ENCODE data around the gene PAFAH2. TPM values are rescaled to one million over a fixed set of nuclear protein-coding genes. Genes with fewer than 3 reads are reported as not detected.

Gene PAFAH2
- total and polyA plus RNA-seq, 8 donors = 0.58 to 25.5 (median 13.0) TPM

GRCh38 chr1:25912076-25912831 lies 85.6 kb downstream of the PAFAH2 start:
- Histone ChIP-seq H3K4me3 (no peak overlapping the region), H3K4me1 (peaks cover 0 to 2% (median under 1%) of the 10 kb centered on the region in 4 donors), H3K27me3 (no peaks in the 10 kb centered on the region), H3K36me3 (no peaks in the 10 kb centered on the region), H3K27ac (no peak overlapping the region), H3K9me3 (no peaks in the 10 kb centered on the region)
- 68 to 74% (median 70%) methylated on average over 5 of the region's 5 CpGs for WGBS, 5 donors
- no peak for DNase-seq
- intact Hi-C loops (cut with DNase I; ENCODE audit: low total_unique reads) = no loop called here
- TF ChIP-seq POLR2AphosphoS5 (IDR thresholded peaks at IDR 0.05) = no peak
- TF ChIP-seq EP300 (IDR thresholded peaks at IDR 0.05) = no peak
- TF ChIP-seq POLR2A (IDR thresholded peaks at IDR 0.05) = no peak
- TF ChIP-seq CTCF (IDR thresholded peaks at IDR 0.05) = no peak

GRCh38 chr1:25911162-25911561 lies 86.7 kb downstream of the PAFAH2 start:
- Histone ChIP-seq H3K9me3 (no peaks in the 10 kb centered on the region), H3K4me3 (no peak overlapping the region), H3K27me3 (no peaks in the 10 kb centered on the region), H3K4me1 (peaks cover 8 to 13% (median 11%) of the 10 kb centered on the region in 4 donors), H3K36me3 (no peaks in the 10 kb centered on the region), H3K27ac (no peak overlapping the region)
- no peak for TF ChIP-seq POLR2A (IDR thresholded peaks at IDR 0.05)
- no peak for TF ChIP-seq EP300 (IDR thresholded peaks at IDR 0.05)
- no peak for TF ChIP-seq CTCF (IDR thresholded peaks at IDR 0.05)
- no peak for TF ChIP-seq POLR2AphosphoS5 (IDR thresholded peaks at IDR 0.05)
- no peak for DNase-seq
- intact Hi-C loops (cut with DNase I; ENCODE audit: low total_unique reads) = no loop called here

Small RNA genes lying within 50 kb of the gene (small RNA-seq; reads per million reads assigned to genes)
- gene RF00283 = 0 reads per million in 4 donors
- gene RF00492 = 0 reads per million in 4 donors
- 0 reads per million in 4 donors for gene RNU6-110P

Other genes with a start within 250 kb of the PAFAH2 start
- 10 to 100 TPM in 4 of 5 donors, 1 to 10 TPM in 1; 1.7 to 81.1 (median 18.3) TPM for gene SELENON, start 197.9 kb downstream of the PAFAH2 start, total RNA-seq
- gene SELENON, start 197.9 kb downstream of the PAFAH2 start, polyA plus RNA-seq = 10 to 100 TPM in 2 of 3 donors, 1 to 10 TPM in 1; 9.5 to 29.4 (median 21.7) TPM
- gene MTFR1L, start 178.1 kb downstream of the PAFAH2 start, total RNA-seq = 100 to 1,000 TPM in 3 of 5 donors, 10 to 100 TPM in 2; 39.3 to 301 (median 107) TPM
- 10 to 100 TPM; 41.1 to 52.4 (median 49.5) TPM for gene MTFR1L, start 178.1 kb downstream of the PAFAH2 start, polyA plus RNA-seq
- gene AUNIP, start 138.6 kb downstream of the PAFAH2 start, total RNA-seq = 1 to 10 TPM in 1 of 5 donors, under 1 TPM in 1, not detected in 3; 0.87 to 2.8 TPM
- 1 to 10 TPM in 1 of 3 donors, under 1 TPM in 2; 0.68 to 1.5 (median 1.00) TPM for gene AUNIP, start 138.6 kb downstream of the PAFAH2 start, polyA plus RNA-seq
- 1 to 10 TPM; 1.8 to 9.9 (median 5.3) TPM for gene PAQR7, start 122.4 kb downstream of the PAFAH2 start, total RNA-seq
- 10 to 100 TPM in 1 of 3 donors, 1 to 10 TPM in 2; 4.3 to 10.5 (median 5.4) TPM for gene PAQR7, start 122.4 kb downstream of the PAFAH2 start, polyA plus RNA-seq
- gene STMN1, start 91.6 kb downstream of the PAFAH2 start, total RNA-seq = 10 to 100 TPM; 25.9 to 74.2 (median 44.6) TPM
- gene STMN1, start 91.6 kb downstream of the PAFAH2 start, polyA plus RNA-seq = 100 to 1,000 TPM in 2 of 3 donors, 10 to 100 TPM in 1; 79.0 to 109 (median 108) TPM
- 10 to 100 TPM in 1 of 5 donors, under 1 TPM in 1, not detected in 3; 0.18 to 26.3 TPM for gene EXTL1, start 23.7 kb upstream of the PAFAH2 start, total RNA-seq
- under 1 TPM in 2 of 3 donors, not detected in 1; 0.18 to 0.44 TPM for gene EXTL1, start 23.7 kb upstream of the PAFAH2 start, polyA plus RNA-seq
- gene SLC30A2, start 48.1 kb upstream of the PAFAH2 start, total RNA-seq = 1 to 10 TPM in 1 of 5 donors, not detected in 4; 2.0 TPM
- under 1 TPM in 2 of 3 donors, not detected in 1; 0.30 to 0.46 TPM for gene SLC30A2, start 48.1 kb upstream of the PAFAH2 start, polyA plus RNA-seq
- under 1 TPM in 1 of 5 donors, not detected in 4; 0.37 TPM for gene TRIM63, start 69.6 kb upstream of the PAFAH2 start, total RNA-seq
- 1 to 10 TPM in 1 of 3 donors, under 1 TPM in 2; 0.40 to 6.0 (median 0.44) TPM for gene TRIM63, start 69.6 kb upstream of the PAFAH2 start, polyA plus RNA-seq
- gene PDIK1L, start 113.8 kb upstream of the PAFAH2 start, total RNA-seq = 10 to 100 TPM in 3 of 5 donors, 1 to 10 TPM in 2; 1.8 to 33.8 (median 11.0) TPM
- gene PDIK1L, start 113.8 kb upstream of the PAFAH2 start, polyA plus RNA-seq = 1 to 10 TPM; 2.6 to 4.1 (median 2.9) TPM
- gene FAM110D, start 161.0 kb upstream of the PAFAH2 start, total RNA-seq = 10 to 100 TPM in 1 of 5 donors, 1 to 10 TPM in 1, not detected in 3; 1.3 to 15.6 TPM
- 1 to 10 TPM in 2 of 3 donors, under 1 TPM in 1; 1.00 to 2.7 (median 1.4) TPM for gene FAM110D, start 161.0 kb upstream of the PAFAH2 start, polyA plus RNA-seq
- gene C1orf232, start 170.9 kb upstream of the PAFAH2 start, total RNA-seq = not detected
- not detected for gene C1orf232, start 170.9 kb upstream of the PAFAH2 start, polyA plus RNA-seq
- gene ZNF593, start 171.8 kb upstream of the PAFAH2 start, total RNA-seq = 10 to 100 TPM in 4 of 5 donors, not detected in 1; 10.6 to 74.1 (median 39.3) TPM
- 100 to 1,000 TPM; 101 to 138 (median 133) TPM for gene ZNF593, start 171.8 kb upstream of the PAFAH2 start, polyA plus RNA-seq
- gene ZNF593OS, start 173.8 kb upstream of the PAFAH2 start, total RNA-seq = not detected
- gene ZNF593OS, start 173.8 kb upstream of the PAFAH2 start, polyA plus RNA-seq = under 1 TPM in 2 of 3 donors, not detected in 1; 0.30 to 0.76 TPM
- gene CNKSR1, start 179.4 kb upstream of the PAFAH2 start, total RNA-seq = 10 to 100 TPM; 13.6 to 70.3 (median 27.7) TPM
- gene CNKSR1, start 179.4 kb upstream of the PAFAH2 start, polyA plus RNA-seq = 10 to 100 TPM; 10.4 to 23.0 (median 13.3) TPM
- gene CATSPER4, start 192.5 kb upstream of the PAFAH2 start, total RNA-seq = not detected
- gene CATSPER4, start 192.5 kb upstream of the PAFAH2 start, polyA plus RNA-seq = not detected
- 10 to 100 TPM in 3 of 5 donors, 1 to 10 TPM in 1, under 1 TPM in 1; 0.58 to 21.0 (median 10.3) TPM for gene CEP85, start 236.1 kb upstream of the PAFAH2 start, total RNA-seq
- gene CEP85, start 236.1 kb upstream of the PAFAH2 start, polyA plus RNA-seq = 1 to 10 TPM; 2.1 to 5.3 (median 2.7) TPM

Data from stomach (tissue), 9 donors.